Mammary epithelial cell (primary cell): ENCODE results near the gene RINL.

Source experiments
- CTCF ChIP-seq, 2 donors: IDR thresholded peaks in 1 of 2; conservative IDR thresholded peaks in 1 of 2; 2 replicates each; pipeline ENCODE4 v1.5.1; 2011 to 2012; ENCODE audit warnings: inconsistent platforms in 2 of 2, low read length in 2 of 2, mild to moderate bottlenecking in 2 of 2, control low read depth in 1 of 2, low read depth in 1 of 2; ENCODE audit not compliant: insufficient read depth in 1 of 2; ENCODE audit errors: extremely low read depth in 1 of 2
- EZH2 ChIP-seq: IDR thresholded peaks from 2 replicates; pipeline ENCODE4 v1.6.1; 2012; ENCODE audit warnings: low read length, inconsistent platforms, borderline replicate concordance

DNA sequence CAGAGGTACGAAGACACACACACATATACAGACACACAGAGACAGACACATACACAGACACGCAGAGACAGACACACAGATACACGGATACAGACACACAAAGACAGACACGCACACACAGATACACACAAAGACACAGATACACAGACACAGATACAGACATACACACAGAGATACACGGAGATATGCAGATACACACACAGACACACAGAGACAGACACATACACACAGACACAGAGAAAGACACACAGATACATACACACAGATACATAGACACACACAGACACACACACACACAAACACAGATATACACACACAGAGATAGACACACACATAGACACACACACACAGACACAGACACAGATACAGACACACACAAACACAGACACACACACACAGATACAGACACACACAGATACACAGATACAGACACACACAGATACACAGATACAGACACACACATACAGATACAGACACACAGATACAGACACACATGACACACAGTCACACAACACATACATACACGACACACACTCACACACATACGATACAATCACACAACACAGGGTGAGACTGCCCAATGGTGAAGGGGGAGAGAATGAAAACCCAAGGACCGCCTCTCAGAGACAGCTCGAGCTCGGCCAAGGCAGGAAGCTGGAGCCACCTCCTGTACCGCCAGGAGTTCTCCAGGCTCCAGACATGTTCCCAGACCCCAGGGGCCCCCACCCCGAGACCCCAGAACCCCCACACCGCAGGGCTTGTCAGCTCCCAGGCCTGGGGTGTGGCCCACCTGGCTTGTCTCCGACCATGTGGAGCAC lies 42.7 kb upstream of the RINL start:
- no peak for TF ChIP-seq CTCF (conservative IDR thresholded peaks at IDR 0.05 in 1 of 2, IDR thresholded peaks at IDR 0.05 in 1 of 2; ENCODE audit: extremely low read depth in 1 of 2, insufficient read depth in 1 of 2, low read depth in 1 of 2, low read length in 2 of 2)
- no peak for TF ChIP-seq EZH2
